HepG2 (cell line): ENCODE data around the gene C11orf42. TPM values are rescaled to one million over a fixed set of nuclear protein-coding genes. Genes with fewer than 3 reads are reported as not detected.

Source experiments
- AHR ChIP-seq: IDR thresholded peaks from 2 replicates; pipeline ENCODE4 v1.6.1; 2018; ENCODE audit warnings: missing genetic modification reagents, missing compliant biosample characterization
- BCLAF1 ChIP-seq: fragments of 450-650 bp; IDR thresholded peaks from 2 replicates; pipeline ENCODE4 v1.6.1; 2017; ENCODE audit warnings: mild to moderate bottlenecking
- BORCS8-MEF2B ChIP-seq: sonication (generic); formaldehyde crosslinking; IDR thresholded peaks from 2 replicates; pipeline ENCODE4 v1.8.0; 2022; ENCODE audit warnings: mild to moderate bottlenecking, missing genetic modification reagents
- GLI4 ChIP-seq: sonication (generic); formaldehyde crosslinking; IDR thresholded peaks from 2 replicates; pipeline ENCODE4 v1.5.1; 2020; ENCODE audit warnings: missing genetic modification reagents, mild to moderate bottlenecking, moderate library complexity, borderline replicate concordance
- GTF2F1 ChIP-seq: fragments of 150-350 bp; IDR thresholded peaks from 2 replicates; pipeline ENCODE4 v1.6.1; 2014; ENCODE audit warnings: low read length
- GTF3A ChIP-seq: sonication (generic); formaldehyde crosslinking; conservative IDR thresholded peaks from 2 replicates; pipeline ENCODE4 v1.4.0; 2020; ENCODE audit warnings: mild to moderate bottlenecking, missing genetic modification reagents
- HMG20B ChIP-seq: conservative IDR thresholded peaks from 2 replicates; pipeline ENCODE4 v1.6.1; 2016; ENCODE audit warnings: missing genetic modification reagents, missing compliant biosample characterization
- HNF1A ChIP-seq, 2 experiments: sonication (generic) in 1 of 2; formaldehyde crosslinking in 1 of 2; IDR thresholded peaks; 2 replicates each; pipeline versions ENCODE4 v1.4.0 to v1.6.1; 2016 to 2020; ENCODE audit warnings: borderline replicate concordance in 1 of 2, low read depth in 1 of 2, mild to moderate bottlenecking in 1 of 2, missing genetic modification reagents in 1 of 2
- MEIS1 ChIP-seq: sonication (generic); formaldehyde crosslinking; IDR thresholded peaks from 2 replicates; pipeline ENCODE4 v1.9.0; 2021; ENCODE audit warnings: mild to moderate bottlenecking, missing genetic modification reagents, moderate library complexity, borderline replicate concordance
- MNT ChIP-seq: fragments of 450-650 bp; IDR thresholded peaks from 2 replicates; pipeline ENCODE4 v1.6.1; 2016
- NCOA5 ChIP-seq: sonication (generic); formaldehyde crosslinking; IDR thresholded peaks from 2 replicates; pipeline ENCODE4 v1.4.0; 2020; ENCODE audit warnings: missing genetic modification reagents
- STAG1 ChIP-seq: sonication (generic); formaldehyde crosslinking; IDR thresholded peaks from 2 replicates; pipeline ENCODE4 v1.4.0; 2020; ENCODE audit warnings: missing genetic modification reagents
- TAF1 ChIP-seq: sonication (generic); formaldehyde crosslinking; IDR thresholded peaks from 2 replicates; pipeline ENCODE4 v1.4.0; 2020; ENCODE audit warnings: missing genetic modification reagents
- ZNF230 ChIP-seq: sonication (generic); formaldehyde crosslinking; IDR thresholded peaks from 2 replicates; pipeline ENCODE4 v1.4.0; 2020; ENCODE audit warnings: mild to moderate bottlenecking, missing genetic modification reagents
- ZNF788 ChIP-seq: sonication (generic); formaldehyde crosslinking; IDR thresholded peaks from 2 replicates; pipeline ENCODE4 v1.5.0; 2020; ENCODE audit warnings: mild to moderate bottlenecking, missing genetic modification reagents, borderline replicate concordance
- ZXDC ChIP-seq: sonication (generic); formaldehyde crosslinking; IDR thresholded peaks from 2 replicates; pipeline ENCODE4 v1.5.0; 2020; ENCODE audit warnings: mild to moderate bottlenecking, missing genetic modification reagents
- polyA plus RNA-seq, 8 experiments: library from polyadenylated mRNA; depleted of rRNA in 3 of 8; stranded (reverse) in 7 of 8; unstranded in 1 of 8; fragments of >200 nt; fragmentation: Illumina TruSeq in 4 of 8; extraction: Trizol in 4 of 8; gene quantifications; 2 replicates each; pipeline versions ENCODE4 v1.2.1 to v1.2.3, GENCODE V29; 2011 to 2016; ENCODE audit warnings: low read depth in 4 of 8, missing spikeins in 1 of 8, mixed read lengths in 1 of 8; ENCODE audit not compliant: insufficient read depth in 1 of 8
- total RNA-seq, 5 experiments: library from RNA; depleted of rRNA; stranded (reverse); fragments of >200 nt; fragmentation: Illumina TruSeq; extraction: Trizol; gene quantifications; 2 replicates each; pipeline ENCODE4 v1.2.3, GENCODE V29; 2016; ENCODE audit warnings: low read depth in 1 of 5

The C11orf42 gene
- total and polyA plus RNA-seq, 2 of the 13 experiments (the other 11 are each of a cell fraction or from before 2014, with no cell fraction given) = not detected

- TF ChIP-seq HNF1A (IDR thresholded peaks at IDR 0.05; ENCODE audit: low read depth) (no peak), HNF1A (CRISPR knock-in tag; IDR thresholded peaks at IDR 0.05; ENCODE audit: borderline replicate concordance) (peak; percentile 34; the same call in 1 of the 2 replicates), MEIS1 (CRISPR knock-in tag) (no peak; the same call in 1 of the 2 replicates), BCLAF1 (no peak), HMG20B (CRISPR knock-in tag) (no peak), AHR (no peak), NCOA5 (CRISPR knock-in tag) (no peak), ZNF230 (CRISPR knock-in tag) (no peak), ZNF788 (CRISPR knock-in tag) (peak; percentile 32; the same call in 1 of the 2 replicates), ZXDC (CRISPR knock-in tag) (no peak), TAF1 (peak; percentile 67), BORCS8-MEF2B (CRISPR knock-in tag) (no peak), MNT (peak; percentile 59), STAG1 (CRISPR knock-in tag) (no peak), GLI4 (CRISPR knock-in tag) (no peak), GTF3A (CRISPR knock-in tag) (no peak; the same call in 1 of the 2 replicates), GTF2F1 (no peak)
These were observed 29.2 kb downstream of the C11orf42 start, which contains the start of gene FHIP1B (continued) for GRCh38 chr11:6234387-6235107.
